HK-2 (cell line): ENCODE measurements around the gene UFM1.
"Not testable (repeated sequence)": the region's sequence is repeated elsewhere in the genome, so short reads cannot be mapped to it uniquely, and the experiment has no call there.

Experiments used
- DNase-seq: peaks from one replicate; pipeline ENCODE4 v3.0.0-alpha.2; 2018; ENCODE audit not compliant: unreplicated experiment

UFM1 gene

DNA sequence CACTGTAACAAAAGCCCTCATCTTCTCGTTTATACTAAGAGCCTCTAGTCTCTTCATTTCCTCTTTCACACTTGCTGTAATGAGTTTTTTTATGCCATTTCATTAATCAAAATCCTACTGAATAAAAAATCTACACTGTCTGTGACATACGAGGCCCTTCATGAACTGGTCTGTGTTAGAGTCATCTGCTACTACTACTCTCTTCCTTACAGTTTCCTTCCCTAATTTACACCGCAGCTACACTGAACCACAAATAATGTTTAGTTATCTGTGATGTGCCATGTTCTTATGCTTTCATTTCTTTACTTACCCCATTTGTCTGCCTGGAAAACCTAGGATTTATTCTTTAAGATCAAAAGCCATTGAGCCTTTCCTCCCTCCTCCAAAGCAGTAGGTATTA, 16.0 kb downstream of the UFM1 start:
- no peak for DNase-seq

DNA sequence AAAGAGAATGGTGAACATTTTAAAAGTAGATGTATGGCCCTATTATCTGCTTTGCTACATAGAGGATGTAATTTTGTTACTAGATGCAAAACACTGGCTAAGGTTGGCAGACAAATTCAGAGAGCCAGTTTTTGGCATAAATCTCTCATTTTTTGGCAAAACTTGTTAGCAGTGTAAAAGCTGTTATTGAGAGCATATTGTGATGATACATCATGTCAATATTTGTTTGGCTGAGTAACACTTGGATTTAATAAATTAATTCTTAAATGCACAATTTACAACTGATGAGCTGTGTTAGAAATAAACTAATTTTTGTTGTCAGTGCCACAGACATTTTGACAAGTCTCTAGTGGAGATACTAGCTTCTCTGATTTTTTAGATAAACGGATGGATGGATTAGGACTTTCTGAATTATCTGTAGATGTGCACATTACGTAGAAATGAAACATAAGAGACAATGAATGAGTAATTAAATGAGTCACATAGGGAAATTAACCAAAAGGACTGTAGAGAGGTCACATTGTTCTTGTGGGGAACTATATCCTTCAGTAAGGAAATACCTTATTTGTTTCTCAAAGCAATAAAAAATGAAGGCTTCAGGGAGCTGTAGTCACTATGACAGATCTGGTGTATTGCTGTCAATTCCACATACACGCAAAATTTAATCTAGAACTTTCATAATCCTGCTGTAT, 17.4 kb downstream of the UFM1 start:
- DNase-seq, result no peak

DNA sequence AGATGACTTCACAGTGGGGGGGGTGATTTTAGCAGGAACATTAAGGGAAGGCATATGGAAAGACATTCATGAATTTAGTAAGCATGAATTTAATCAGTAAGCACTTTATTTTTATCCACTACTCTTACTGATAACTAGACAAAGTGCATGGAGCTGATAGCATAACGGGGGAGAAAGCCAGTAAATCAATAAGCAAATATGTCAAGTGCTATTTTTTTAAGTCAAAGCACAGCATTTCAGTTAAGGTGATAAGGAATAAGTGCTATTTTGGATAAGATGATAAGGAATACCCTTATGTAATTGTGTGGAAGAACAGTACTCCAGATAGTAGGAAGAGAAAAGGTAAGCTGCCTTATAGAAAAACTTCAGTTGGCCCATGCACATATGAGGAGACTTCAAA, 19.4 kb downstream of the UFM1 start:
- no peak for DNase-seq

DNA sequence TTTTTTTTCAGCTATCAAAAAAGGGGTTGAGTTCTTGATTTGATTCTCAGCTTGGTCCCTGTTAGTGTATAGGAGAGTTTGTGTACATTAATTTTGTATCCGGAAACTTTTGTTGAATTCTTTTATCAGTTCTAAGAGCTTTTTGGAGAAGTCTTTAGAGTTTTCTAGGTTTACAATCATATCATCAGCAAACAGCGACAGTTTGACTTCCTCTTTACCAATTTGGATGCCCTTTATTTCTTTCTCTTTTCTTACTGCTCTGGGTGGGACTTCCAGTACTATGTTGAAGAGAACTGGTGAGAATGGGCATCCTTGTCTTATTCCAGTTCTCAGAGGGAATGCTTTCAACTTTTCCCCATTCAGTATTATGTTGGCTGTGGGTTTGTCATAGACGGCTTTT, 20.4 kb downstream of the UFM1 start:
- not testable (repeated sequence) for DNase-seq

DNA sequence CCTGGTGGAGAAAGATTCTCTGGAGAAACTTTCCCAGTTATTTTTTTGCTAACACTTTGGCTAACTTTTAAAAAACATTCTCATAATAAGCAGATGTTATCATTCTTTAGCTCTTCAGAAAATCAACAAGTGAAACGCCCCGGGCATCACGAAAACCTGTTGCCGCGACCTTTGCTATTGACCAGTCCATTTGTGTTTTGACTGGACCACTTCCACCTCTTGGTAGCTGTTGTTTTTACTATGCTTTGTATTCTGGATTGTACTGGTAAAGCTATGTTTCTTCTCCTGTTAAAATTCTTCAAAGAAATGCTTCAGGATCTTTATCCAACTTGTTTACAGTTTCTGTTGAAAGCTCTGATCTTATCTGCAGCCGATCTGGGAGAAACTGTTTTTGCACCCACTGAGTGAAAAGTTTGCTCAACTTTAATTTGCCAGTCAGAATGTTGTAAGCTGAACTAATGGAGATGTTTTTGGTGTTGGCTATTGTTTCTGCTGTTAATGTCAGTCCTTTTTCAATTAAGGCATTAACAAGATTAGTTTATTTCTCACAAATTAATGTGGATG, 23.3 kb downstream of the UFM1 start:
- no peak for DNase-seq

DNA sequence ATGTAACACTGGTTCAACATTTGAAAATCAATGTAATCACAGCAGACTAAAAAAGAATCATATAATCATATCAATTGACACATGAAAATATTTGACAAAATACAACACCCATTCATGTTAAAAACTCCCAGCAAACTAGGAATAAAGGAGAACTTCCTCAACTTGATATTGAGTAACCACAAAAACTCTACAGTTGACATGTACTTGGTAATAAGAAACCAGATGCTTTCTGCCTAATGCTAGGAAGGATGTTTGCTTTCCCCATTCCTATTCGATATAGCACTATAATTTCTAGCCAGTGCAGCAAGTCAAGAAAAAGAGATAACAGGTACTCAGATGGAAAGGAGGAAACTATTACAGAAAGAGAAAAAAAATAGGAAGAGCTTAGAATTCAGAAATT, 26.9 kb downstream of the UFM1 start:
- DNase-seq, result no peak

DNA sequence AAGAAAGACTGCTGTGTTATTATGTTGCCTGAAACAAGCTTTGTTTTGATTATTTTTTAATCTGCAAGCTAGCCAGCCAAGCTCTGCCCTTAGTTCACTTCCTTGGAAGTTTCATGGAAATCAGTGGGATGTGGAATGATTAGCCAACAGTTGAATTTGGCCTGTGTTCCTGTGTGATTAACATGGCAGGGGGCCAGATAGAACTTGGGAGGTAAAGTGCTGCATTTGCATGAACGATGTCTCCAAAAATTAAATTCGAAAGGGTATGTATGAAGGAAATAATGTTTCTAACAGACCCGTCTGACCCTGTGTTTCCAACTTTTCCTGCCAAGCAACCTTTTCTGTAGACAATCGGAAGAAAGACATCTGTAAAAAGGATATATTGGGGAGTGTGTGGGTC, 32.2 kb downstream of the UFM1 start:
- no peak for DNase-seq

DNA sequence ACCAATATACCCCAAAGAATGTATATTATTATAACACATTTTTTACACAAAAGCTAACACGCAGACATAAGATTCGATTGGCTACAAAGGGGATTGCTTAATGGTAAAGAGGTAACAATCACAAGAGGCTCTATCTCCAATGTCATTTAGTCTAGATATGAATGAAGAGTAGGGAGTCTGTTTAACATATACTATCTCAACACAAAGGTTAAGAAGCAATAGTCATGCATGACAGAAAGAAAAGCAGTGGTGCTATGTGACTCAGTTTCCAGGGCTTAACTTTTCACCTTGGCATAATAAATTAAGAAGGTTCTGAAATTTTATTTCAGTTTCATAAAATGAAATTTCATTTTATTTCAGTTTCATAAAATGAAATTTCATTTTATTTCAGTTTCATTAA, 33.3 kb downstream of the UFM1 start:
- DNase-seq, result no peak

DNA sequence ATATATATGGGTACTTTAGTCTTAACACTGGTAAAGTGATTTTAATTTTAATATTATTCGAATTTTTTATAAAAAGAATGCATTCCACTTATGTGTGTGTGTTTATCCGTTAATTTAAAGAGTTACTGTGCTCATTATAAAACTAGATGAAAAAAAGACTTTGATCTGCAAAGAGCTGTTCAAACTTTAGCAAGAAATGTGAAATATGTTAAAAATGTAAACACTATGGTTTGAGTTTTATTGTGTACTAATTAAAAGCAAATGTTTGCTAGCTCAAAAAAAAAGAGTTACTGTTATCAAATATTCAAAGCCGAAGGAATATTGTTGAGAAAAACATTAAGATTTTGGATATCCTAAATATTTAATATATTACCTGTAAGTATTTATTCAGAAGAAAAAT, 34.5 kb downstream of the UFM1 start:
- no peak for DNase-seq

DNA sequence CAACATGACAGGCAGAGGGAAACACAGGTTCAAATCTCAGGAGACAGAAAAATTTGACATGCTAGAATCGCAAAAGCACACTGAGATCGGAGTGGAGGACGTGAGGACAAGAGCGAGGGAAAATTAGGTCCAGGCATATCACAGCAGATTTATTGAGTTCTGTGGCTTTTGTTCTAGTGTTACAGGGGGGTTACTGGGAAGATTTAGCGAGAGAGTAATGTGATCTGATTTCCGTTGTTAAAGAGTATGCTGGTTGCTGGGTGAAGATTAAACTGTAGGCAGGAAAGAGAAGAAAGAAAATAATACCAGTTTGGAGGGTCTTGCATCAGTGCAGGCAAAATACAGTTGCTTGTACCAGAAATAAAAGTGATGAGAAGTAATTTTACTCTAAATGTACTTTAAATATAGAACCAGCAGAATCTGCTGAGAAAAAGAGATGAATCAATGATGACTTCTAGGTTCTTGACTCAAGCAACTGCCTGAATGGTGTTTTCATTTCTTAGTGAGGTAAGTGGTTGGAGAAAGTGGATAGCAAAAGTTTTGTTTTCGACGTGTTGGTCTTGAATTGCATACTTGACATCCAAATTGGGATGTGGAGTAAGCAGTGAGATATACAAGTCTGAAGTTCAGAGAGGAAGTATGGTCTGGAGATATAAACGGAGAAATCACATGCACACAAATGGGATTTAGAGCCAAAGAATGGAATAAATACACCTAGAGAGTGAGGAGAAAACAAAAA, 35.7 kb downstream of the UFM1 start:
- DNase-seq, result no peak

DNA sequence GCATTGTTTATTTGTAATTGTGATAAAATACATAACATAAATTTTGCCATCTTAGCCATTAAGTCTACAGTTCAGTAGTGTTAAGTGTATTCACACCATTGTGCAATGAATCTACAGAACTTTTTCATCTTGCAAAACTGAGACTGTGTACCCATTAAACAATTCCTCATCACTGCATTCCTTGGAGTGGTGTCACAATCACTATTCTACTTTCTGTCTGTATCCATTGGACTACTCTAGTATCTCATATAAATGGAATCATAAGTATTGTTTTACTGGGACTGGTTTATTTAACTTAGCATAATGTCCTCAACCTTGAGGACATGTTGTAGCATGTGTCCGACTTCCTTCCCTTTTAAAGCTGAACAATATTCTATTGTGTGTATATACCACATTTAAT, 36.8 kb downstream of the UFM1 start:
- DNase-seq, result no peak

DNA sequence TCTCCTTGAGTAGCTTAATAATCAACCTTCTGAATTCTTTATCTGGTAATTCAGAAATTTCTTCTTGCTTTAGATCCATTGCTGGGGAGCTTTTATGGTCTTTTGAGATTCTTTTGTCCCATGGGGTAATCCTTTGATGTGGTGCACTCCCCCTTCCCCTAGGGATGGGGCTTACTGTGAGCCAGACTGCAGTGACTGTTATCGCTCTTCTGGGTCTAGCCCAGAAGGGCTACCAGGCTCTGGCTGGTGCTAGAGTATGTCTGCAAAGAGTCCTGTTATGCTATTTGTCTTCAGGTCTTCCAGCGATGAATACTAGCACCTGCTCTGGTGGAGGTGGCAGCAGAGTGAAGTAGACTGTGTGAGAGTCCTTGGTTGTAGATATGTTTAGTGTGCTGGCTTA, 41.7 kb downstream of the UFM1 start:
- no peak for DNase-seq

DNA sequence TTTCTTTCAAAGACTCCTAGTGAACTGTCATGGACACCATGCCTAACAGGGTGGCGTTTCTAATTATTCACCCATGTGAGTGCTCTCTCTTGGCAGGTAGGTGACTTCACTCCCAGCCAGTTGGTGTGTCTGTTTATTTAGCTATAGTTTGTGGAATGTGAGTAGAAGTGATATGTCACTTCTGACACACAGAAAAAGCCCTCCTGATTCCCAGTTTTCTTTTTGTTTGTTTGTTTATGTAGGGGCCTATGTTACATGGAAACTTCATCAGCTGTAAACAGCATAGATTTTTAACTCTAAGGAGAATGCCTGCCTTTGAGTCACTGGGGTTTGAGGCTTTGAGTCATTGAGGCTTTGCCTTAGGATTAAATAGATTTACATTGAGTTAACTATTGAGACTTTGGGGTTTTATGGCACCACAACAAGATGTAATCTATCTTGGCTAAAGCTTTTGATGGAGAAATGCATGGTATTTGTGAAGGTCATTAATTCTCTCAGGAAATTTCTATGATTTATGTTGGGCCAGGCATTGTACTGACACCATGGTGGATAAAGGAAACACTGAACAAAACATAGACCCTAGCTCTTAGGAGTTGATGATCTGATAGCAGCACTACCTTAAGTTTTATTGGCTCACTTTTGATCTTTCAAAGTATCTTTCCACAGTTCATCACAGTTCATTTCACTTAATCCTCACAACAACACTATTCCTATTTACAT, 45.3 kb downstream of the UFM1 start:
- DNase-seq, result no peak

DNA sequence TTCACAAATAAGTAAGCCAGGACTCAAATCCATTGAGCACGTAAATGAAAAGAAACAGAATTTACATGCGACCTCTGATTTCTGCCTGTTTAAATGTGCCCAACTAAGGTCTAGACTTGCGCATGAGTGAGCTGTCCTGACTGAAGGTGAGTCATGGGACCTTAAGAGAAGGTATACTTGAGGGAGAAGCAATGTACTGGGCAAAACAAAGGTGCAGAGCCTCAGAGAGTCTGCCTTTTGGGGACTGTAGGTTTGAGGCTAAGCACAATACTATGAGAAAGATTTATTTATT, 45.8 kb downstream of the UFM1 start:
- no peak for DNase-seq

DNA sequence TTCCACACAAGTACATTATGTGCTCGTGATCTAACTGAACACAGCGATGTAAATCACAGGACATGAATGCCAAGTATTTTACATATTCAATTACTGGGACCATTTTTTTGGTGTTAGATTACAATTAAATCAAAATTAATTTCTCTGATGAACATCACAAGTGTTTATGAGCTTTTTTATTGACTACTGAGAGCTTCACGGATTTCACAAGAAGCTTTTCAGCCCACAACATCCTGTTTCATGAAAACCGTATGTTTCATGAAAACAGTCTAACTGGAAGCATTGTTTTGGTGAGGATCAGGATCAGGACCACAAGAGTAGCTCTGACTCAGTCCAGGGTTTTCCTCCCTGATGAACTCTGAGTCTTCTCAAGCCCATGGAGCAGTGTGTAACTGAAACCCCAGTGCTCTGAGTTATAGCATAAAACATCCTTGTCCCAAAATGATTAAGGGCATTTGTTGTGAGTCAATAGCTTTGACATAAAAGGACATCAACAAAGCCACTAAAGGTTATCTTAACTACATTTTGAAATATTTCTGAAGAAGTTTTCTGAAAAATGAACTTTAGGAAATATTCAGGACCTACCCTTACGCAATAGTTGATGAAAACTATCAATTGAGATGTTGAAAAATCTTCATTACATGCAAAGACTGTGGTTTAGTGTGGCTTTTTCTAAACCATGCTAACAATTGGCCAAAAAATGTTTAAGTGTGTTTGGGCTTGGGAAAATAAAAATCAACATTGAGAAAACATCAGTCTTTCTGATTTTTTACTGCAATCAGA, 49.3 kb downstream of the UFM1 start:
- DNase-seq, result no peak

DNA sequence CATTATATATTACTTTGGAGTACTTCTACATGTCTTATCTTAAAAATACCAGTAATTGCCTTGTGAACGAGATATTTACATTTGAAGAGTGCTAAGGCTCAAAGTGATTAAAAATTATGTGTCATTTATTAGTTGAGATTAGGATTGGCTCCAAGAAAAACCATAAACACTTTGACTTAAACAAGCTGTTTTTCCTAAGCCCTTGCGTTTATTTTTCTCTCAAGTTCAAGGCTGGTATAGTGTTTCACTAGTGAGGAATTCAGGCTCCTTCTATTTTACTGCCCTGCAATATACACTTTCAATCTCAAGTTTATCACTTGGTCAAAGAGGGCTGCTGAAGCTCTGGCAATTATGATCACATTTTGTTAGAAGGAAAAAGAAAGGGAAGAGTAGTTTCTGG, 49.9 kb downstream of the UFM1 start:
- DNase-seq, result no peak

DNA sequence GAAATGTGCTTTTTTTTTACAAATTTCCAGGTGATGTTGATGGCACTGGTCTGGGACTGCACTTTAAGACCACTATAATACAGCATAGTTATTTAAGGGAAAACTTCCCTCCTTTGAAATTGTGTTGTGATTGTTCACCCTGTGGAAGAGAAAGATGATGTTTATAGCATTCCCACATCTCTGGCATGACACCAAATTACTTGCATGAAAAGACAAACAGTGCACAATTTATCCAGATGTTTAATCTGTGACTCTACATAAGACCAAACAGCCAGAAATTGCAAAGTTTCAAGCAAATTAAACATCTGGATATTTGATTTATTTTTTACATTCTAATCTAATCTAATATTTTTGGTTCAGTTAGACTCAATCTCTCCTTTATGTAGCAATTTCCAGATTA, 51.6 kb downstream of the UFM1 start:
- DNase-seq, result no peak

DNA sequence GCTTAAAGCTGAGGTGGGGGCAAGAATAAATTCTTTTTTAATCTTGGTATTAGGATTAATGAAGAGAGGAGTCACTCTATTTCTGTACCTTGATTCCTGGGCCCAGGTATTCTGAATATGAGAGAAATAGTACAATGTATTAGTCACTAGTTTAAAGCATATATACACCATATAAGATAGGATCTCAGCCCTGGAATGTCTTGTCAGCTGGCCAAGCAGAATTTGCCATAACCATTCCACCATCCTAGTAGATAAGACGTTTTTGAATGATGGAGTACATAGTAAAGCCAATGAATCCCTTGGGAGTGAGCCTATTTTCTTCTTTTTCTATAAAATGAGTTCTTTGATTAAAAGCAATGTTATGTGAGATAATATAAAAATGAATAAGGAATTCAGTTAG, 55.6 kb downstream of the UFM1 start:
- DNase-seq, result no peak

DNA sequence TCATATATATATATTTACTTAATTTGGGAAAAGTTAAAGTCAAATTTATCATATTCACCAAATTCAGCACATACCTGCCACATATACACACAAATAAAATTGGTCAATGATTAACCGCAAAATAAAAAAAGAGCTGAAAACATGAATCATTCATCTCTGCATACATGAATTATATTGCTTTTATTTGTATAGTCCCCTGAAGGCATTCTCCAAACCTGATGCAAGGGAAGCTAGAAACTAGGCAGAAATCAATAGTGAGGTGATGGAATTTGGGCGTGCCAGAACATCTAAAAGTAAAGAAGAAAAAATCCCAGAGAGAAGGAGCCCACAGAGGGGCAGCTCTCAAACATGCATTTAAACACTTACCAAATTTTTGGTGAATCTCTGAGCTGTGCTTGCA, 60.1 kb downstream of the UFM1 start:
- DNase-seq, result no peak

DNA sequence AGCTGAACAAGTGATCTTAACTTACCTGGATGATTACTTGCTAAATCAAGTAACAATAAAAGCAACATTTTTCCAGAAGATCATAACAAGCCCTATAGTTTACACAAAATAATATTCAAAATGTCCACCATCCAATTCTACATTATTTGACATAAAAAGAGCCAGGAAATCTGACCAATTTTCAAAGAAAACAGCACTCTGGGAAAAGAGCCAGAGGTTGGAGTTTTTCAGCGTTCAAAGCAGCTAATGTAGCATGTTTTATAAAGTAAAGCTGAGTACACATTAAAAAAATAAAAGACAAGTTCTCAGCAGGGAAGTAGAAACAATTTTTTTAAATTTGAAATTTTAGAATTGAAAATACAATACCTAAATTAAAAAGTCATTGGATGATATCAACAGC, 62.6 kb downstream of the UFM1 start:
- no peak for DNase-seq
